NCI-H526 treated with DMSO at 0.1 percent for 48 hours (cell line): Measurements from ENCODE around the gene HOXB3.

Experiments
- DNase-seq: peaks from one replicate; lab custom pipeline; 2025; lab: John Stamatoyannopoulos, UW

HOXB3 gene

DNA sequence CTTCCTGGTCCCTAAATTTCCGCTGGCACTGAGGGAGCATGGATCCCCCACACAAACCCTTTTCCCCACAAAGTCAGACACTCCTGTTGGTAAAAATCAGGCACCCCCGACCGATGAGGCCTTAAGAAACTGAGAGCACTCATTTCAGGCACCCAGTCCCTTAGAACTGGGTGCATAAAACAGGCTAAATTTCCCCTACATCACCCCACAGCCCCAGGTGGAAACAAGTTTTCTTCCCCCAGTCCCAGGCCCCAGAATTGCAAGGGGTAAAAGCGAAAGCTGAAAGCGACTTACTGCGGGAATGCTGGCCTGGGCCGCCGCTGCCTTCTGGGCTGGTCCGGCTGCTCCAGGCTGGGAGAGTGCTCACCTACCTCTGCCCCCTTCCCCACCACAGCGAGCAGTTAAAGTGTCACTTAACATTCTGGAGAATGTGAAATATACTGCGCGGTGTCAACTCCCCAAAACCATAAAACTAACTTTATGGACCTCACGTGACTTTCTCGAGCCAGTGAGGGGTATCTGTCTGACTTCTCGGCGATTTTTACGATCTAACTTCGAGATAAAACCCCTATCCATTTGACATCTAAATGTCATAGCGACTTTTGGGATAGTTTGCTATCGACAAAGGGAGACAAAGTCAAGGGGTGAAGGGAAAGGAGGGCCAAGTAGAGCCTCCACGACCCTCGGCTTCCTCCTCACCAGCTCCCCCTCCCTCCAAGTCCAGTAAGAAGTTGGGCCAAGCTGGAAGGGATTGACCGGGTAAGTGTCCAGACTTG is at the start of gene HOXB3:
HOXB3 (minus strand) TSS at position 411 of the 776 bp plus-strand sequence. CDS start 37,767 bp downstream, outside the sequence.
- DNase-seq, result no peak

DNA sequence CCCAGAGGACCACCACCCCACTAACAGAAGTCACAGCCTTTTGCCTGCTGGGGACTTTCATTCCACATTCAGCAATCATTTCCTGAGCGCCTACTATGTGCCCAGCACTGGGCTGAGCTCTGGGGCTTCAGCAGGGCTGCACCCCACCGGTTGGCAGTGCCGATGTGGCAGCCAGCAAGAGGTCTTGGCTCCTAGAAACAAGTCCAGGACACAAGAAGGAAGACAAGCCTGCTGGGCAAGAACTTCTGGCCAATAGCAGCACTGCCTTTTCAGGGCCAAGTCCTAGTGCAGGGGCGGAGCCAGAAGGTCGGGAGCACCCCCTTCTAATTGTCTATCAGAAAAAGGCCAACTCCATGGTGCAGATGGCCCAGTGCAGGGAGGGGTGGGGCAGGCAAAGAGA is 49.1 kb upstream of the HOXB3 start:
- no peak for DNase-seq

GRCh38 chr17:48637323-48638260 is 47.6 kb upstream of the HOXB3 start:
- DNase-seq, result no peak

DNA sequence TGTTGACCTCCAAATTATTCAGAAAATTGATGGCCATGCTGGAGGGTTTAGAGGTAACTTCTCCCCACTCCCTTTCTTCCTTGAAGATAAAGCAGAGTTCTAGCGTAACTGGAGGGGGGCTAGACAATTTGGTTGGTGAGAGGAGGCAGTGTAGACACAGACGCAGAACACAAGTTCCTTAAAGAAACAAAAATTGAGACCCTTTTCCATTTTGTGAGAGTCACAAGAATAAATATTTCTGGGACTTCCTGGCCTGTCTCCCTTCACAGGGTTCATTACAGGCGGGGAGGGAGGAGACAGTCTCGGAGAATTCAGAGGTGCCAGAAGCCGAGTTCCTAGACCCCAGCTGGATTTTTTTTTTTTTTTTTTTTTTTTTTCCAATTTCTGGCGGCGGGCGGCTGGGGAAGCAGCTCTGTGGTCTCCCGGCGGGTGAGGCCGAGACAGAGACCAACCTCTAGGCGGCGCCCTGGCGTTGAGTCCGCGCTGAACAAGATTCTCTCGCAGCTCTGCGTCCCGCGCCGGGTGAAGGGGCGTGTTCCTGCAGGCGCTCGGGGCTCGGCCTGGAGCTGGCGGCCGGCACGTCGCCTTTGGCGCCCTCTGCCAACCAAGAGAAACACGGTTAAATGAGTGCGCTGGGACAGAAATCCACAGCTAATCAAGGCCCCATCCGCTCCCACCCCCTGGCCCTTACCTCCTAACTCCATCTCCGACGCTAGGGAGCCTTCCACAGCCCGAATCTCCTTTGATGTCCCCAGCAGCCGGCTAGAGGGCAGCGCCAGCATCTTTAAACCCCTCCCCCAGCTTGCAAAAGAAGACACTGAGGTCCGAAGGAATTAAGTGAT is 46.4 kb upstream of the HOXB3 start:
- DNase-seq, result peak; percentile 79

- DNase-seq, result no peak
These were observed 44.6 kb upstream of the HOXB3 start for GRCh38 chr17:48634493-48635208.

DNA sequence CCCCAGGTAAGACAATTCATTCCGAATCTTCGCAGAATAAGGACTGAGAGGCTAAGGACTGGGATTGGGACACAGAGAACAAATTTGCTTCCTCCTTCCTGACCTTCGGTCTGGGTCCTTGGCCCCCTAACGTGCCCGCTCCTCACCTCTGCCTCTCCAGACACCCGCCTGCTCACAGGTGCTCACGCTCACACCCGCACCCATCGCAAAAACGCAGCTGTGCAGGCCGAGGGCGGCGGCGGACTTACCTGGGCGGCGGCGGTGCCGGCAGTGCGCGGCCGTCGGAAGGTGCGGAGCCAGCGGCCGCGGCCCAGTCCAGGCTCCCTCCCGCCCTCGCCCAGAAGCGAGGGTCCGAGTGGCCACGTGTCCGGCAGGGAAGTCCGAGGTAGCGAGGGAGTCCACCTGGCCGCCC is 43.2 kb upstream of the HOXB3 start:
- no peak for DNase-seq

- DNase-seq, result no peak
These were observed 42.7 kb upstream of the HOXB3 start for GRCh38 chr17:48632579-48633265.

DNA sequence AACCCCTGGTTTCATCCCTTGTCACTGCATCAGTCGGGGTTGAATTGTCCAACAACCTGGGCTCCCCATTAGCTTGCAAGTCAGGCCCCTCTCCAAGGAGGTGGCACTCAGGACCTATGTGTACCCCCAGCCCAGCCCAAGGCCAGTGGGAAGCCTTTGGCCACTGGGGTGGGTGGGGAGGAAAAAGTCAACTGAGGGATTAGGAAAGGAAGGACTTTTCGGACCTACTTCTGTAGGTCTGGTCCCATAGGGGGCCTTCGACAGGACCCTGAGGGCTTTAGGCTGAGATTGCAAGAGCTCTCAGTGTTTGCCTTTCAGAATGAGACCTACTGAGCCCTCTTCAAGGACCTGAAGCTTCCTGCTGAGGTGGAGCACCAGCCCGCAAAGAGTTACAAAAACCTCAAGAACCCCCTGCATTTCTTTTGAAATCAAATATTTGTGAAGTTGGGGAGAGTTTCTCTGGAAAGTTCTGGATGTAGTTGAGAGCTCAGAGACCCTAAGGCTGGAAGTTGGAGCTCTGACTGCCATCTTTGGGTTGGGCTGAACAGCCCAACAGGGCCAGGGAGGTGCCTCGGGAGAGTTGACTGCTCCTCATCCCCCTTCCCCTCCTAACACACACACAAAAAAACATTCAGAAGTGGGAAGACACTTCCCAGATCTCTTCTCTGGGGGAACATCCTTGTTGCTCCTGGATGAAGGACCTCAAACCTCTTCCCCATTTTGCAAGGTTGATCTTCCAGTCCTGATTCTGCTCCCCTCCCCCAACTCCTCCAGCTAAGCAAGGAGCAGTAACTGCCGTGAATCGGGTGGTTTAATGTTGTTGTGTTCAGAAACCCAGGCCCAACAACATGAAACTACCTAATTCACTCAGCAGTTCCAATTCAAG is 41.9 kb upstream of the HOXB3 start:
- no peak for DNase-seq

DNA sequence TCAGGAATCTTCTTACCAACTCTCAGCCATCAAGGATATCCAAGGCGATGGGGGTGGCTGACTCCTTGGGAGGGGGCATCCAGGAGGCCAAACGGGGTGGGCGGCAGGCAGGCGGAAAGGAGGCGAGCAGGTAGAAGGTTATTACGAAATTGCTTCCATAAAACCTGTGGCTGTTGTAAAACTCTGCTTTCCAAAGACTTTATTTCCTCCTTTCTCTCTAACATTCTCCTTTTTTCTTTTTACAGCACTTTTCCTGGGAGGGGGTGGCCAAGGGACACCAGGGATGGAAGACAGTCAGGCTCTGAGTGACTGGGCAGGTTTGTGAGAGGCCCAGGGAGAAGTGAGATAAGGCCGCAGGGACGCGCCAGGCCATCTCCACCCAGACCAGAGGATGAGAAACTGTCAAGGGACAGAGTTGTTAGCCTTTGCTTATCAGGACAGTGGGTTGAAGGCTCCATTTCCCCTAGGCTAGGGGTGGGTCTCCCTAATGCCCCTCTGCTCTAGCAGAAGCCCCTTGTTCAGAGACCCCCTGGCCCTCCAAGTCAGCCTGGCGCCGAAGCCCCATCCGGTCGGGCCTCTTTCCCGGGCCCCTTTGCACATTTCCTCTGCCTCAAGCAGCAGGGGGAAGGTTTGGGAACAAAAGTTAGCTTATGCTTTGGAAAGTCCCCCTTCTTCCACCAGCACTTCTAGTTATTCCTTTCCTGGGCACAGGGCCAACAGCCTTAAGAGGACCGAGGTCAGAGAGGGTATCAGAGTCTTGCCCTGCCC is 41.1 kb upstream of the HOXB3 start:
- no peak for DNase-seq

DNA sequence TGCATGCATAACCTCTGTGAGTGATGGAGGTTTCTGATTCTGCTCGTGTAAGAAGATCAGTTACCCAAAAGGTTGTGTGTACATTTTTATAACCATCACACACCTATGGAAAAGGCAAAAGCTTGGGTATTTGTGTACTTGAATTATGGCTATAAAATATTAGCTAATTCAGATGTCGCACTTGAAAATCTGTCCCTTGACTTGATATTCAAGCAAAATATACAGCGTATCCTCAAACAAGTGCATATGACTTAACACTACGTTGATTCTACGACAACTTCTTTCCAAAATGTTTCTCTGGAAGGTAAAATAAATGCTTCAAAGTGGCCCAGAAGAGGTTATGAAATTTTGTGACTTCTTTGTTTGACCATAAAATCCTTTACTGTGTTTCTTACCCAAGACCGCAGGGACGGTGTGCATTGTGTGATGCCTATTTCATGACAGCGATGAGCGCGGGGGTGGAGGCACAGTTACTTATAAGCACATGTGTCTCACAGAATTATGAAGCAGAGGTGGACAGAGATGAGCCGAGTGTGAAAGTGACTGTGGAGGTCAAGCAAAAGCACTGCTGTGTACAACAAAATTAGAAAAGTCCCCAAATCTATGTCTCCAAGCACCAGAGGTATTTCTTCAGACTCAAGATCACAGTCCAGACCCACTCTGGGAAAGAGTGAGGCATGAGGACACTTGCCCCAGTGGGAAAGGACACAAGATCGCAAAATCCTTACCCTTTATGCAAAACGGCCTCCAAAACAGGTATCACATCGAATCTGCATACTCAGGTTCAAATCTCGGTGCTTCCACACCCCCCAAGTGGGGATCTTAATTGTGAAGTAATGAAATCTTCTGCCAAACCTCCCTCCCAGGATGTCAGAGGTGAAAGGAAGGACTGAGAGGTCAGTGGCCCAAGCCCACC is 40.2 kb upstream of the HOXB3 start:
- DNase-seq, result no peak

DNA sequence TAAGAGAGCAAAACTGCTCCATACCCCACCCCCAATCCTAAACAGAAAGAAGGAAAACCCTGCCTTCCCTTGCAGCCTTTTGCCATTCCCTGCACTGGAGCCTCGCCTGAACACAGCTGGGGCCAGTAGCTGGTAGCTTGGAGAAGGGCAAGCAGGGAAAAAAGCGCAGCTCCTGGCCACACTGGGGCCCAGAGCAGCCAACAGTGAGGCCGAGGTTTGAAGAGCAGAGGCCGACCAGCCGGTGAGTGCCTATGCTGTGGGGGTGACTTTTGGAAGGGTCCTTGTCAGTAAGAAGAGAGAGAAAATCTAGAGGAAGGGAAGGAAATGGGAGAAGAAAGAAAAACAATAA is 39.3 kb upstream of the HOXB3 start:
- no peak for DNase-seq

DNA sequence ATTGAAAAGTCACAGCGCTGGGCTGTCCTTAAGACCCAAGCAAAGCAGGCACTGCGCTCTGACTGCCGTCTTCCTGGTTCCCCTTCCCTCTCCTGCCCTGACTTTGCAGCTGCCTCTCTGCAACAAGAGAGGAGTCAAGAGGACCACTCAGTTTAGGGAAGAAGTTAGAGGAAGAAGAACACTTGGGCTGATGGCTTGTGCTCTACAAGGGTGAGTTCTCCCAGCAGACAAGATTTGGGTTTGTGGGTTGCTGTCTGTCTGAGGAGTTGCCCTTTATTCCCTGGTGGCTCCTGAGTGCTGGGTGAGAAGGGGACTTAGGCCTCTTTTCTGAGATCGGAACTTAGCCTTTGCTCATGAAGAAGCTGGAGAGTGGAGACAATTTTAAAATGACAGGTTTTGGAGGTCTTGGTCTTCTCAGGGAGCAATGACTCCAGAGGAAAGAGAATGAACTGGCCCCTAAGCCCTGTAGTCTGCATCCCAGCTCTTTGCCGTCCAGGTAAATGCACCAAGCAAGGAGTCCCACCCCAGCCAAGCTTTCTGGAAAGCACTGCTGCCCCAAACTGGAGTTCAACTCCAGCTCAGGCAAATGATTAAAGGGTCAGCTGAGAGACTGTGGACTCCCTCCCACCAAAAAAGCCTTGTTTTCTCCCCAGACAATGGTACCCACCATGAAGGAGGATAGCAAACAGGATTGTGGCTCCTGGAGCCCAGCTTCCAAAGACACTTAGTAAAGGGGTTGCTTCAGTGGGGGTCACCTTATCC is 38.8 kb upstream of the HOXB3 start:
- DNase-seq, result no peak

- DNase-seq, result no peak
These were observed 37.8 kb upstream of the HOXB3 start for GRCh38 chr17:48627623-48628521.

DNA sequence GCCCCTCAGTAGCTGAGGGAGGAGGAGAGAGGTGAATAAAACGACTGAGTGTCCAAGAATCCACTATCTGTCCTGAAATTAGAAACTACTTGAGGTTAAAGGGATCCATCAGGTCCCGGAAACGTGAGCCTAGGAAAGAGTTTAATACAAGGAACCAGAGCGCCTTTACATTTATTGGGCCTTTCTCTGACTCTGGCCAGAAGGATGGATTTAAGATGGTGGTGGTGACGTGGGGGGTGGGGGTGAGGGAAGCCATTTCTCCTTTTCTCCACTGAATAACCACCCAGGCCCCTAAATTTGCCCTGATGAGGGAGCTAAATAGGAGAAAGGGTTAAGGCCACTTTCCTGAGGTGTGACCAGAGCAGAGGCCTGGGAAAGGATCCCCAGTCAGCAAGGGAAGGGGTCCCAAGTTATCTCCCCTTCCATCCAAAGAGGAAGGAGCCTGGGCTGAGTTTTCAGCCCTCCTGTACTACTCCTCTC is 37.1 kb upstream of the HOXB3 start:
- DNase-seq, result no peak

DNA sequence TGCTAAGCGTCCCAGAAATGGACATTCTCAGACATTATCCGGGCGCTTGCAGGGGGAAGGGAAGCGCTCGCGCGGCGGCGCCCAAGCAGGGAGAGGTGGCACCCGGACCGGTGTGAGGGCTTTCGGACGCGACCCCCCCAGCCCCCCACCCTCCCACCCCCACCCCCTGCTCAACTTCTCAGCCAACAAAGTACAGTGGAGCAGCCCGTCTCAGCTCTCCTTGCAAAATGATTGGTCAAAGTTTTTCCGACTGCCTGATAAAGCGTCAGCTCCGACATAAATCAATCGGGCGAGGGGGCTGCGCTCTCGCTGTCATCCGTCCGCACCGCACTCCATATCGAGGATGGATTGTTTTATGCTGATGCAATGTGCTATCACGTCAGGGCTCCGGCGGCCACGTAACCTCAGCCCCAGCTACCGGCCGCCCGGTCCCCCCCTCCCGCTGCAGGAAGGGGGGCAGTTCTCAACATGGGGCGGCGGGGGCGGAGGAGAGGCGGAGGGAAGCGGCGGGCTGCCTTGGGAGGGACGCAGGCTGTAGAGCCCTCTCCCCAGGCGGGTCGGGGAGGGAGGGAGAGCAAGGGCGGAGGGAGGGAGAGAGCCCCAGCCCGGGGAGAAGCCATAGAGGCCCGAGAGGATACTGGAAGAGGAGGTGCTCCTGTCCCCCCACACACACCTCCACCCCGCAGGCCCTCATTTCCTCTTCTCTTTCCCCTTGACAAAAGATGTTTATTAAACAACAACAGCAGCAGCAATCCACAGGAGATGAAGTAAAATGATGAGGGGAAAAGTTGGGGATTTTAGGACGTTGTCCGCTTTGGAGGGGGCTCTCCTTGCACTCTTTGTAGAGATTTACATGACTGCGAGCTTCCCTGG is 36.4 kb upstream of the HOXB3 start, which contains the start of gene HOXB9:
HOXB9 (minus strand) TSS at position 114 of the 873 bp plus-strand sequence; CDS start at position 25, 89 bp downstream.
- no peak for DNase-seq
